ENCODE results near the gene TMF1.
A peak's percentile ranks its signal among the peaks of the same experiment; 100 is the strongest.

Gene TMF1

GRCh38 chr3:69051756-69052471 is at the start of gene TMF1:
Gene TMF1 (minus strand): TSS chr3:69052333. CDS start chr3:69052086, 247 bp downstream.
- peak; percentile 95 for DNase-seq (ENCODE audit: low read depth)

- DNase-seq (ENCODE audit: low read depth) = no peak
Measured at GRCh38 chr3:69099576-69099975, 47.4 kb upstream of the TMF1 start.

- DNase-seq (ENCODE audit: low read depth) = no peak
Measured at GRCh38 chr3:69097407-69098086, 45.4 kb upstream of the TMF1 start.

- DNase-seq (ENCODE audit: low read depth) = no peak
Measured at GRCh38 chr3:69096299-69096698, 44.2 kb upstream of the TMF1 start.

- no peak for DNase-seq (ENCODE audit: low read depth)
Measured at GRCh38 chr3:69095636-69096035, 43.5 kb upstream of the TMF1 start.

GRCh38 chr3:69094467-69095205 is 42.5 kb upstream of the TMF1 start:
- no peak for DNase-seq (ENCODE audit: low read depth)

- no peak for DNase-seq (ENCODE audit: low read depth)
Measured at GRCh38 chr3:69092030-69092516, 39.9 kb upstream of the TMF1 start.

- no peak for DNase-seq (ENCODE audit: low read depth)
Measured at GRCh38 chr3:69091389-69092029, 39.4 kb upstream of the TMF1 start.

GRCh38 chr3:69090021-69090420 is 37.9 kb upstream of the TMF1 start:
- peak; percentile 55 for DNase-seq (ENCODE audit: low read depth)

- no peak for DNase-seq (ENCODE audit: low read depth)
Measured at GRCh38 chr3:69088063-69088462, 35.9 kb upstream of the TMF1 start.

GRCh38 chr3:69087030-69087791 is 35.1 kb upstream of the TMF1 start:
- no peak for DNase-seq (ENCODE audit: low read depth)

GRCh38 chr3:69085833-69086722 is 33.9 kb upstream of the TMF1 start:
- DNase-seq (ENCODE audit: low read depth) = peak; percentile 65

- no peak for DNase-seq (ENCODE audit: low read depth)
Measured at GRCh38 chr3:69085168-69085832, 33.2 kb upstream of the TMF1 start.

GRCh38 chr3:69084326-69085167 is 32.4 kb upstream of the TMF1 start, which contains the start of gene ARL6IP5:
Gene ARL6IP5 (plus strand): TSS chr3:69084937. CDS start chr3:69085048, 111 bp downstream.
- DNase-seq (ENCODE audit: low read depth) = peak; percentile 83

GRCh38 chr3:69082805-69083204 is 30.7 kb upstream of the TMF1 start:
- DNase-seq (ENCODE audit: low read depth) = peak; percentile 51

- DNase-seq (ENCODE audit: low read depth) = no peak
Measured at GRCh38 chr3:69082361-69082760, 30.2 kb upstream of the TMF1 start.

- no peak for DNase-seq (ENCODE audit: low read depth)
Measured at GRCh38 chr3:69081583-69082262, 29.6 kb upstream of the TMF1 start.

- no peak for DNase-seq (ENCODE audit: low read depth)
Measured at GRCh38 chr3:69080233-69080920, 28.2 kb upstream of the TMF1 start, which contains the start of gene UBA3. Gene UBA3 (minus strand): TSS chr3:69080365. CDS start chr3:69080353, 12 bp downstream.

Data from GM04503 (cell line).